GM21526 (cell line): ENCODE measurements around the gene ABCA4.
"Not testable (repeated sequence)": the region's sequence is repeated elsewhere in the genome, so short reads cannot be mapped to it uniquely, and the experiment has no call there.

Experiments used
- ATAC-seq: cut with Tn5 transposase; IDR thresholded peaks from one replicate; pipeline ENCODE4 v1.9.1; 2021; ENCODE audit warnings: moderate library complexity; ENCODE audit not compliant: unreplicated experiment, low FRiP score

ABCA4 gene

GRCh38 chr1:94120991-94121390 is at the start of gene ABCA4:
Gene ABCA4, minus strand, starts transcription at chr1:94121148. Its CDS starts 103 bp downstream, at chr1:94121045.
- ATAC-seq = no peak

- ATAC-seq = no peak
Measured at GRCh38 chr1:94169126-94169525, 48.2 kb upstream of the ABCA4 start.

GRCh38 chr1:94165843-94166242 is 44.9 kb upstream of the ABCA4 start:
- ATAC-seq = no peak

- not testable (repeated sequence) for ATAC-seq
Measured at GRCh38 chr1:94164885-94165284, 43.9 kb upstream of the ABCA4 start.

- ATAC-seq = not testable (repeated sequence)
Measured at GRCh38 chr1:94164121-94164520, 43.2 kb upstream of the ABCA4 start.

GRCh38 chr1:94163249-94163648 is 42.3 kb upstream of the ABCA4 start:
- ATAC-seq = not testable (repeated sequence)

- ATAC-seq = no peak
Measured at GRCh38 chr1:94160811-94161210, 39.9 kb upstream of the ABCA4 start.

GRCh38 chr1:94156096-94156625 is 35.2 kb upstream of the ABCA4 start:
- ATAC-seq = no peak

- no peak for ATAC-seq
Measured at GRCh38 chr1:94154989-94155388, 34.0 kb upstream of the ABCA4 start.

GRCh38 chr1:94153133-94153532 is 32.2 kb upstream of the ABCA4 start:
- no peak for ATAC-seq

GRCh38 chr1:94149166-94149565 is 28.2 kb upstream of the ABCA4 start:
- ATAC-seq = not testable (repeated sequence)

GRCh38 chr1:94146273-94146672 is 25.3 kb upstream of the ABCA4 start:
- no peak for ATAC-seq

- ATAC-seq = no peak
Measured at GRCh38 chr1:94144836-94145235, 23.9 kb upstream of the ABCA4 start.

- ATAC-seq = no peak
Measured at GRCh38 chr1:94143809-94144176, 22.8 kb upstream of the ABCA4 start.

- no peak for ATAC-seq
Measured at GRCh38 chr1:94143173-94143808, 22.3 kb upstream of the ABCA4 start.

- ATAC-seq = no peak
Measured at GRCh38 chr1:94142583-94142982, 21.6 kb upstream of the ABCA4 start.

GRCh38 chr1:94142022-94142421 is 21.1 kb upstream of the ABCA4 start:
- ATAC-seq = no peak

- ATAC-seq = no peak
Measured at GRCh38 chr1:94132111-94132510, 11.2 kb upstream of the ABCA4 start.

- ATAC-seq = no peak
Measured at GRCh38 chr1:94130851-94131595, 10.1 kb upstream of the ABCA4 start.

GRCh38 chr1:94126651-94127050 is 5.7 kb upstream of the ABCA4 start:
- ATAC-seq = no peak

- no peak for ATAC-seq
Measured at GRCh38 chr1:94125551-94126514, 4.9 kb upstream of the ABCA4 start.
